ENCODE measurements around the gene RFPL4A. TPM values are rescaled to one million over a fixed set of nuclear protein-coding genes. Genes with fewer than 3 reads are reported as not detected.
"Not testable (repeated sequence)": the region's sequence is repeated elsewhere in the genome, so short reads cannot be mapped to it uniquely, and the experiment has no call there.

Gene RFPL4A
- polyA plus RNA-seq, result not detected

DNA sequence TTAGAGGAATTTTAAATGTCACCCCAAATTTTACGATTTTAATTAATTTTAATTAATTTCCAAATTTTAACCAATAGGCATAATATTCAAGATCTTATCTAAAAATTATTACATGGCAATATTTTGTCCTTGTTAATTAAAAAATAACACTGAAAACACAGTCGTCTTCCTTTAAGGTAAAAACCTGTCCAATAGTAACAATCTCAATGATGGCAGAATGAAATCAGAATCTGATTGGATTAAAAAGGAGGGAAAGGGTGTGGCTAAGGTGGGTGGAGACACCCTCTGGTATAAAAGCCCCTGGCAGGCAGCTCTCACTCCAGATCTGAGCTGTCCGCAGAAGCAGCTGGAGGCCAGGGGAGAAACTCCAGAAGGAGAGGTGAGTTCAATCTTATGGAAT is at the start of gene RFPL4A:
TSS of gene RFPL4A (plus strand) at position 301 of the 400 bp plus-strand sequence. CDS start 2,704 bp downstream, outside the sequence.
- H3K36me3 Mint-ChIP-seq, H3K4me3 Mint-ChIP-seq, DNase-seq, H3K9me3 Mint-ChIP-seq, H3K27ac Mint-ChIP-seq, H3K4me1 Mint-ChIP-seq: not testable (repeated sequence)
- H3K27me3 Mint-ChIP-seq (ENCODE audit: low read depth in 3 of 3), result peaks cover 1 to 12% (median 4%) of the 10 kb centered on the region in 3 donors

DNA sequence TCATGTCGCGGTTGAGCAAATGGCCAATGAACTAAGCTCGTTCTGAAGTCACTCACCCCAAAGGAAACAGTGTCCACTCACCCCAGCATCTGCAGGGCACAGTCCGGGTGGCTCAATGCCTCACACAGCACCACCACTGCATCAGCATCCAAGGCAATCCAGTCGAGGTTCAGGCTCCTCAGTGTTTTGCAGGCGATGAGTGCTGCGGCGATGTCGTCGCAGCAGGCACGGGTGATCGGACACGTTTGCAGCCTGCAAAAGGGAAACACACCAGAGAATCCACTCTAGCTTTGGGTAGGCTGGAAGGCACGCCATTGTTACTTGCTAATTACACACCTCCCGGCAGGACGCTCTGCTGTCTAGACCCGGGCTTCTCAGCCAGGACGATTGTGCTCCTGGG is 47.2 kb upstream of the RFPL4A start:
- Mint-ChIP-seq H3K4me3 (no peak overlapping the region), H3K9me3 (no peaks in the 10 kb centered on the region), H3K27me3 (ENCODE audit: low read depth in 3 of 3) (peaks cover 0 to 9% (median 5%) of the 10 kb centered on the region in 3 donors), H3K27ac (peak overlapping the region in 1 of 6 donors; percentile 37), H3K36me3 (no peaks in the 10 kb centered on the region), H3K4me1 (peaks cover 2 to 6% of the 10 kb centered on the region in 2 donors)
- no peak for DNase-seq

DNA sequence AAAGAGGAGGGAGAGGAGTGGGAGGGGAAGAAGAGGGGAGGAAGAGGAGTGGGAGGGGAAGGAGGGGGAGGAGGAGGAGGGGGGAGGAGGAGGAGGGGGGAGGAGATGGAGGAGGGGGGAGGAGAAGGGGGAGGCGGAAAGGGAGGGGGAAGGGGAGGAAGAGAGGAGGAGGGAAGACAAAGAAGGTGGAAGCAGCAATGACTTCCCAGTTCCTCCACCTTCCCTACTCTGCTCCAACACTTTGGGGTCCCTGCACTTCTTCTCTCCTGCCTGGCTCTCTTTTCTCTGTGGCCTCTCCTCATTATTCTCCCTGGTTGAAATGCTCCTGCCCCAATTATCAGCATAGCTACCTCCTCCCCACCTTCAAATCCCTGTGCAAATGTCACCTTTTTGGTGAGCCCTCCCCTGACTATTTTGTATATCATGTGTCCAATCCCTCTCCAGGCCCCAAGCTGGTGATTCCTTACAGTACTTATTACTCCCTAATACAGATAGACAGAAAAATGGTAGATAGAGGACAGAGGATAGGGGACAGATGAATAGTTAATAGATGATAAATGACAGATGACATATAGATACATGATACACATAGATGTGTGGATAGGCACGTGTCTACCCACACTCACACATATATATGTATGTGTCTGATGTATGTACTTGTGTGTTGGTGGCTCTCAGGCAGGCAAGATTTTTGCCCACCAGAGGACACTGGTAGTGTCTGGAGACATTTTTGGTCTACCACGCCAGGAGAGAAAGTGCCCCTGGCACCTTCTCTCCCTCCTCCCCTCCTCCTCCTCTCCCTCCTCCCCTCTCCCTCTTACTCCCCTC is 45.9 kb upstream of the RFPL4A start:
- Mint-ChIP-seq H3K4me1 (peaks cover 2 to 6% of the 10 kb centered on the region in 2 donors), H3K27me3 (ENCODE audit: low read depth in 3 of 3) (peaks cover 0 to 17% (median 7%) of the 10 kb centered on the region in 3 donors), H3K9me3 (no peaks in the 10 kb centered on the region), H3K27ac (peak overlapping the region in 5 of 6 donors; percentile 32 to 55 (median 38)), H3K4me3 (no peak overlapping the region), H3K36me3 (no peaks in the 10 kb centered on the region)
- no peak for DNase-seq

DNA sequence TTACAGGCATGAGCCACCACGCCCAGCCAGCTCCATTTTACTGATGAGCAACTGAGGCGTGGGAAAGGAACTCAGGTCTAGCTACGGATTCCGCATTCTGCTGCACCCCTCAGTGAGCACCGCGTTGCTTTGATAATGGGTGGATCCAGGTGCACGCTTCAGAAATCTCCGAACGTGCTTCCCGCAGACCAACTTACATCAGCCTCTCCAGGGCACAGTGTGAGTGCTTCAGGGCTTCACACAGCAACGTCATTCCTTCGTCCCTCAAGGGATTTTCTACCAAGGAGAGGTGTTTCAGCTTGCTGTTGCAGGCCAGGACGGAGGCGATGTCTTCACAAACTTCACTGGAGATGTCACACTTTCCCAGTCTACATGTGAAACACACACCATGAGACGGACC is 42.4 kb upstream of the RFPL4A start:
- H3K27me3 Mint-ChIP-seq (ENCODE audit: low read depth in 3 of 3), result peaks cover 0 to 35% (median 11%) of the 10 kb centered on the region in 3 donors
- H3K27ac Mint-ChIP-seq, result no peak overlapping the region
- H3K4me3 Mint-ChIP-seq, result no peak overlapping the region
- no peaks in the 10 kb centered on the region for H3K36me3 Mint-ChIP-seq
- H3K9me3 Mint-ChIP-seq, result peaks cover 0 to 10% (median 5%) of the 10 kb centered on the region in 6 donors
- H3K4me1 Mint-ChIP-seq, result peaks cover 2 to 6% of the 10 kb centered on the region in 2 donors
- no peak for DNase-seq

DNA sequence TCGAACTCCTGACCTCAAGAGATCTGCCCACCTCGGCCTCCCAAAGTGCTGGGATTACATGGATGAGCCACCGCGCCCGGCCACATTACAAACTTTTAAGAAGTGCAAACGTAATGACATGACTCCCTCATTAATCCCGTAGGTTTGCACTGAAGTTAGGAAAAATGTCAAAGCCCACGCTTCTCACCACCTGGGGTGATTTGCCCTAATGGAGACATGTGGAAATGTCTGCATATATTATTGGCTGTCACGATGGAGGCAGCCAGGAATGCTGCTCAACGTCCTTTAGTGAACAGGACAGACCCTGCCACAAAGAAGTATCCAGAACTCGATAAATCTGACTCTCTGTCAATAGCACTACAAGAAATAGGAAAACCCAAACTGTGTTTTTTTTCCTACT is 41.6 kb upstream of the RFPL4A start:
- H3K36me3 Mint-ChIP-seq, result no peaks in the 10 kb centered on the region
- H3K27me3 Mint-ChIP-seq (ENCODE audit: low read depth in 3 of 3), result peaks cover 2 to 36% (median 8%) of the 10 kb centered on the region in 3 donors
- H3K27ac Mint-ChIP-seq, result no peak overlapping the region
- peaks cover 0 to 18% (median 12%) of the 10 kb centered on the region in 6 donors for H3K9me3 Mint-ChIP-seq
- DNase-seq, result no peak
- H3K4me3 Mint-ChIP-seq, result no peak overlapping the region
- peaks cover 2 to 6% of the 10 kb centered on the region in 2 donors for H3K4me1 Mint-ChIP-seq

DNA sequence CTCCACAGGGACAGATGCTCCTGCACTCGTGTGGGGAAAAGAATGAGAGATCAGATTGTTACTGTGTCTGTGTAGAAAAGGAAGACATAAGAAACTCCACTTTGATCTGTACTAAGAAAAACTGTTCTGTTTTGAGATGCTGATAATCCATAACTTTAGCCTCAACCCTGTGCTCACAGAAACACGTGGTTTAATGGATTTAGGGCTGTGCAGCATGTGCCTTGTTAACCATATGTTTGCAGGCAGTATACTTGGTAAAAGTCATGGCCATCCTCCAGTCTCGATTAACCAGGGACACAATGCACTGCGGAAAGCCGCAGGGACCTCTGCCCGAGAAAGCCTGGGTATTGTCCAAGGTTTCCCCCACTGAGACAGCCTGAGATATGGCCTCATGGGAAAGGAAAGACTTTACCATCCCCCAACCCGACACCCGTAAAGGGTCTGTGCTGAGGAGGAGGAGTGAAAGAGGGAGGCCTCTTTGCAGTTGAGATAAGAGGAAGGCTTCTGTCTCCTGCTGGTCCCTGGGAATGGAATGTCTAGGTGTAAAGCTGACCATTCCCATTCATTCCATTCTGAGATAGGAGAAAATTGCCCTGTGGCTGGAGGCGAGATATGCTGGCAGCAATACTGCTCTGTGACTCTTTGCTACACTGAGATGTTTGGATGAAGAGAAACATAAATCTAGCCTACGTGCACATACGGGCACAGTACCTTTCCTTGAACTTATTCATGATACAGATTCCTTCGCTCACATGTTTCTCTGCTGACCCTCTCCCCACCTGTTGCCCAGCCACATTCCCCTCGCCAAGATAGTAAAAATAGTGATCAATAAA is 40.8 kb upstream of the RFPL4A start:
- Mint-ChIP-seq H3K9me3 (peaks cover 0 to 24% (median 12%) of the 10 kb centered on the region in 6 donors), H3K27me3 (ENCODE audit: low read depth in 3 of 3) (peaks cover 2 to 34% (median 7%) of the 10 kb centered on the region in 3 donors)
- not testable (repeated sequence) for H3K4me1 Mint-ChIP-seq, H3K36me3 Mint-ChIP-seq, DNase-seq, H3K4me3 Mint-ChIP-seq, H3K27ac Mint-ChIP-seq

- no peaks in the 10 kb centered on the region for H3K4me1 Mint-ChIP-seq
- H3K4me3 Mint-ChIP-seq, result no peak overlapping the region
- peaks cover 2 to 35% (median 7%) of the 10 kb centered on the region in 3 donors for H3K27me3 Mint-ChIP-seq (ENCODE audit: low read depth in 3 of 3)
- H3K9me3 Mint-ChIP-seq, result peaks cover 0 to 24% (median 12%) of the 10 kb centered on the region in 6 donors
- H3K27ac Mint-ChIP-seq, result no peak overlapping the region
- H3K36me3 Mint-ChIP-seq, result peaks cover 0 to 4% (median 0%) of the 10 kb centered on the region in 3 donors
- no peak for DNase-seq
Observed at GRCh38 chr19:55720214-55720746, 38.6 kb upstream of the RFPL4A start.

GRCh38 chr19:55720801-55721200 is 38.1 kb upstream of the RFPL4A start:
- Mint-ChIP-seq H3K4me1 (no peaks in the 10 kb centered on the region), H3K27me3 (ENCODE audit: low read depth in 3 of 3) (peaks cover 2 to 37% (median 9%) of the 10 kb centered on the region in 3 donors), H3K4me3 (no peak overlapping the region), H3K9me3 (peaks cover 0 to 24% (median 12%) of the 10 kb centered on the region in 6 donors), H3K36me3 (peaks cover 0 to 4% (median 0%) of the 10 kb centered on the region in 3 donors), H3K27ac (no peak overlapping the region)
- no peak for DNase-seq

GRCh38 chr19:55723491-55723890 is 35.4 kb upstream of the RFPL4A start:
- Mint-ChIP-seq H3K4me3 (no peak overlapping the region), H3K36me3 (peaks cover 0 to 4% (median 0%) of the 10 kb centered on the region in 3 donors), H3K4me1 (no peaks in the 10 kb centered on the region), H3K27me3 (ENCODE audit: low read depth in 3 of 3) (peaks cover 2 to 24% (median 7%) of the 10 kb centered on the region in 3 donors), H3K27ac (no peak overlapping the region), H3K9me3 (peaks cover 2 to 24% (median 12%) of the 10 kb centered on the region in 6 donors)
- no peak for DNase-seq

- not testable (repeated sequence) for H3K9me3 Mint-ChIP-seq; H3K27ac Mint-ChIP-seq; H3K36me3 Mint-ChIP-seq; H3K27me3 Mint-ChIP-seq (ENCODE audit: low read depth in 3 of 3); H3K4me1 Mint-ChIP-seq; H3K4me3 Mint-ChIP-seq; DNase-seq
Observed at GRCh38 chr19:55730378-55730777, 28.5 kb upstream of the RFPL4A start.

DNA sequence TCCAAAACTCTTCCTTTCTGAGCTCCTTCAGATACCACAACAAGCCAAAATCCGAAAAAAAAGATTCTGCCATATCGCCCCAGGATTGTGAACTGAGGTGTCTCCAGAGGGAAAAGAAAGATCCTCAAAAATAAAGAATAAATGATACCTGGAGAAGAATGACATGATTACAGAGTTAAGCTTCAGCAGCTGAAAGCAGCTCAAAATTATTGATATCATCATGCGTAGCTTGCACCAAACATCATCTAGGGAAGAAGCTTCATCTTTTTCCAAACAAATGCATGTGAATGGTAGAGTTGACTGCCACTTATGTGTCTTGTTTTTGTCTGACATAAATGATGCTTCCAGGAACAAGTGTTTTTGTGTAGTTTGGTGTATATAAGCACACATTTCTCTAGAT is 20.6 kb upstream of the RFPL4A start, which contains the start of gene NLRP9:
TSS of gene NLRP9 (minus strand) at position 101 of the 400 bp plus-strand sequence. CDS start at position 73, 28 bp downstream.
- H3K36me3 Mint-ChIP-seq, result no peaks in the 10 kb centered on the region
- no peak for DNase-seq
- H3K4me1 Mint-ChIP-seq, result no peaks in the 10 kb centered on the region
- H3K9me3 Mint-ChIP-seq, result no peaks in the 10 kb centered on the region
- no peak within 1 kb of the TSS for H3K4me3 Mint-ChIP-seq
- H3K27ac Mint-ChIP-seq, result no peak within 1 kb of the TSS
- peaks cover 0 to 2% (median 0%) of the 10 kb centered on the region in 3 donors for H3K27me3 Mint-ChIP-seq (ENCODE audit: low read depth in 3 of 3)

- H3K4me3 Mint-ChIP-seq, result no peak overlapping the region
- no peaks in the 10 kb centered on the region for H3K9me3 Mint-ChIP-seq
- H3K27me3 Mint-ChIP-seq (ENCODE audit: low read depth in 3 of 3), result peaks cover 1 to 15% (median 4%) of the 10 kb centered on the region in 3 donors
- no peak for DNase-seq
- no peaks in the 10 kb centered on the region for H3K4me1 Mint-ChIP-seq
- H3K27ac Mint-ChIP-seq, result no peak overlapping the region
- H3K36me3 Mint-ChIP-seq, result no peaks in the 10 kb centered on the region
Observed at GRCh38 chr19:55750715-55751114, 8.2 kb upstream of the RFPL4A start.

DNA sequence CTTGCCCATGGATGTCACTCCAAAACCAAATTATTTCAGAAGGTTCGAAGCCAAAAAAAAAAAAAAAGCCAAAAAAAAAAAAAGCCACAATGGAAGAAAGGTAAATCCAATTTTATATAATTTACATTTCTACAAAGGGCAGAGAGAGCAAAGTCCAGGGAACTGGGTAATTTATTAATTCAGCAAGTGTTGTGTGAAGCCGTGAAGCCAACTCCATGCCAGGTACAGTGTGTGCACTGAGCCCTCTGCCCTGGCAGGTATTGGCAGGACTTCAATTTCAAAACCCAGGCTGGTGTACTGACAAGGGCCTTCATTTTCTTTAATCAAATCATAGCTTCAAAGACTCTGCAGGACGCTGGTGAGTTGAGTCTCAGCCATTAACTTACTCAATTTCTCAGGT is 5.5 kb upstream of the RFPL4A start:
- H3K4me3 Mint-ChIP-seq, result no peak overlapping the region
- H3K27ac Mint-ChIP-seq, result no peak overlapping the region
- H3K9me3 Mint-ChIP-seq, result no peaks in the 10 kb centered on the region
- no peak for DNase-seq
- H3K27me3 Mint-ChIP-seq (ENCODE audit: low read depth in 3 of 3), result peaks cover 1 to 15% (median 6%) of the 10 kb centered on the region in 3 donors
- no peaks in the 10 kb centered on the region for H3K36me3 Mint-ChIP-seq
- no peaks in the 10 kb centered on the region for H3K4me1 Mint-ChIP-seq

Measured in immature natural killer cell (primary cell).